ENCODE data around the gene OXCT1.

OXCT1 gene

DNA sequence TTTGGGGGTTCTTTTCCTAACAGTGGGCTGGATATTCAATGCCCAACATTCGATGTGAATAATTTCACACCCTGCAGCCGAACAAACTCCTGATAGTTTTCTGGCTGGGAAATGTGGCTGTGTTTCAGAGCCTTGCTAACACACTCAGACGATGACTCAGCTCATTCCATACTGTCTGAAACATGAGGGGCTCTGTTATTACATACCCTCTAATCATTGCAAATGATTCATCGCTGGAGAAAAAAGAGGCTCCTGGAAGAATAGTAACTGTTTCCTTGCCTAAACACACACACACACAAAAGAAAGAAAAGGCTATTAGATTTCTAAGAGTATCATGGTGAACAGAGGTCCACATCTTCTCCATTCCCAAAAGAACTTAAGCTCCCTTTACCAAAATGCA, 75.8 kb downstream of the OXCT1 start:
- peak overlapping the region; percentile 43 to 74 for H3K27ac ChIP-seq
- no peak overlapping the region for H3K4me3 ChIP-seq
- TF ChIP-seq, protein P1, sequence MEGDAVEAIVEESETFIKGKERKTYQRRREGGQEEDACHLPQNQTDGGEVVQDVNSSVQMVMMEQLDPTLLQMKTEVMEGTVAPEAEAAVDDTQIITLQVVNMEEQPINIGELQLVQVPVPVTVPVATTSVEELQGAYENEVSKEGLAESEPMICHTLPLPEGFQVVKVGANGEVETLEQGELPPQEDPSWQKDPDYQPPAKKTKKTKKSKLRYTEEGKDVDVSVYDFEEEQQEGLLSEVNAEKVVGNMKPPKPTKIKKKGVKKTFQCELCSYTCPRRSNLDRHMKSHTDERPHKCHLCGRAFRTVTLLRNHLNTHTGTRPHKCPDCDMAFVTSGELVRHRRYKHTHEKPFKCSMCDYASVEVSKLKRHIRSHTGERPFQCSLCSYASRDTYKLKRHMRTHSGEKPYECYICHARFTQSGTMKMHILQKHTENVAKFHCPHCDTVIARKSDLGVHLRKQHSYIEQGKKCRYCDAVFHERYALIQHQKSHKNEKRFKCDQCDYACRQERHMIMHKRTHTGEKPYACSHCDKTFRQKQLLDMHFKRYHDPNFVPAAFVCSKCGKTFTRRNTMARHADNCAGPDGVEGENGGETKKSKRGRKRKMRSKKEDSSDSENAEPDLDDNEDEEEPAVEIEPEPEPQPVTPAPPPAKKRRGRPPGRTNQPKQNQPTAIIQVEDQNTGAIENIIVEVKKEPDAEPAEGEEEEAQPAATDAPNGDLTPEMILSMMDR (IDR thresholded peaks at IDR 0.05) = no peak
- DNase-seq (ENCODE audit: low spot score) = no peak

DNA sequence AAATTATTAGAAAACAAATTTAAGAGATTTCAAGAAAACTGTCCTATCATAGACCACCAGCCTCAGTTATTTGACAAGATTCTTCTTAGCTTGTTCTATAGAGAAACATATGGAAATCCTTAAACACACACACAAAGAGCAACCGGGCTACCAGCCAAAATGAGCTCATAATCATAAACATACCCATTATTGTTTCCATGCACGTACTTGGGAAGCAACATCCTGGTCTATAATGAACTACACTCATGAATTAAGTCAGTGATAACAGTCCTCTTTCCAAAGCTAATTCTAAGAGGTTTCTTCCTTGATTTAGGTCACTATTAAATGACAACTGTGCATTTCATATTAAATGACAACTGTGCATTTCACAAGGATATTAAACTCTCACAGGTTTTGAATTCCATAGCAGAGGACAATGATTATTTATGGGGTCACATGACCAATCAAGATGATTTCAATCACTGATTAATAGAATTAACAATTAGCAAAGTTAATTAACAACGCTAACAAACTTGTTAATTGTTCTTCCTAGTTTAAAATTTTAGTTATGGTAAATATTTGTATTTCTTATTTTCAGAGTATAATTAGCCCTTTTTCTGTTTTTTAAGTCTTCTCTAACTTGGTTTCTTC, 77.0 kb downstream of the OXCT1 start:
- no peak overlapping the region for H3K27ac ChIP-seq
- DNase-seq (ENCODE audit: low spot score) = no peak
- no peak overlapping the region for H3K4me3 ChIP-seq
- TF ChIP-seq, protein P1 (IDR thresholded peaks at IDR 0.05) = no peak

DNA sequence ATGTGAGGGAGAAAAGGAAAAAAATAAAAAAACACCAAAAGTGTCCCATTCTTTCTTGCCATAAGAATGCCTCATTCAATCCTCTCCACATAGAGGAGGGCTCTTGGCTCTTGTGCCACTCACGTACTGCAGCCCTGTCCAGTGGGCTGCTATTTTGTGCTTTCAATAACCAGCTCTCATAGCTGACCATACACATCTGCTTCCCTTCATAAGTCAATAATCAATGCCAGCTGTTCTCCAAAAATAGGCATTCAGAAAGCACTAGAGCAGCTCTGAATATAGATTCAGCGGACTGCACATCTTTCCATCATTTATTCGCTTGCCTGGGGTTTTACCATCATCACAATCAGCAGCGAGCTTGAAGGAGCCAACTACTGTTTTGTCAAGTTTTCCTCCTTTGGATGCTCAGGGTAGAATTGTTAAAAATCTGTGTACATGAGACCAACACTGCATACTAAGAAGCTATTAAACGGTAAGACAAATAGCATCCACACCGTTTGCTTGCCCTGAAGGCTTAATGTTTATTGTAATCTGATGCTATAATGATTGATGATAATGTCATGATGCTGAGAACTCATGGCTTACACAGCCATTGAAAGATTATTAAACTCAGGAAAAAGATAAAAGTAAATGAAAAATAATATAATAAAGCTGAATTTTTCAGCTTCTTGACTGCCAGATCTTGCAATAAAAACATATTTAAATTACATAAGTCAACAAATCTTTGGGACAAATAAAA, 80.0 kb downstream of the OXCT1 start:
- TF ChIP-seq, protein P1 (IDR thresholded peaks at IDR 0.05) = no peak
- Histone ChIP-seq H3K4me3 (no peak overlapping the region), H3K27ac (peak overlapping the region; percentile 17 to 51)
- DNase-seq (ENCODE audit: low spot score) = no peak

DNA sequence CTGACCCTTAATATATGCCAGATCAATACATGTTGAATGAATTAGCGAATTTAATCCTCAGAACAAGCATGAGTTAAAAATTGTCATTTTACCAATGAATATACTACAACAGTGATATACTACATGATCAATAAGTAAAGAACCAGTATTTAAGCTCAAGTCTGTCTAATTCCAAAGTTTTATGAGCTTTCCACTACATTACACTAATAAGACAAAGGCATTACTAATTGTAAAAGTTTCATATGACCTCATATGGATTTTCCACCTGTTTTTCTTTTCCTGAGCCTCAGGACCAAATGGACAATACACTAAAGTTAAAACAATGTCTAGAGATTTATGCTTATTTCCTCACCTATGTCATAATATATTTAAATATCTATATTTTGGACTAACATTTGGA, 80.8 kb downstream of the OXCT1 start:
- no peak for DNase-seq (ENCODE audit: low spot score)
- peak overlapping the region; percentile 17 for H3K4me3 ChIP-seq
- H3K27ac ChIP-seq = peak overlapping the region; percentile 17 to 59
- TF ChIP-seq, protein P1 (IDR thresholded peaks at IDR 0.05) = no peak

DNA sequence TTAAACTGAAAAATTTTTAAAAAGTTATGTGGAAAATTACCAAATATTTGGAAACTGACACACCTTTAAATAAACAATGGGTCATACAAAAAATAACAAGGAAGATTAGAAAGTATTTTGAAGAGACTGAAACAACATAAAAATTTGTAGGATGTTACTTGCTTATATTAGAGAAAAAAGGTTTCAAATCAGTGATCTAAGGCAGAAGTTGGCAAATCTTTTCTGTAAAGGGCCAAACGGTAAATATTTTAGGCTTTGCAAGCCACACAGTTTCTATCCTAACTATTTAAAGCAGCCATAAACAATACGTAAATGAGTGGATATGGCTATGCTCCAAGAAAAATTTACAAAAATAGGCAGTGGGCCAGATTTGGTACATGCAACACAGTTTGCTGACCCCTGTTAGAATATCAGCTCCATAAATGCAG, 81.3 kb downstream of the OXCT1 start:
- DNase-seq (ENCODE audit: low spot score) = no peak
- Histone ChIP-seq H3K4me3 (peak overlapping the region; percentile 17), H3K27ac (peak overlapping the region; percentile 11 to 59)
- TF ChIP-seq, protein P1 (IDR thresholded peaks at IDR 0.05) = no peak

DNA sequence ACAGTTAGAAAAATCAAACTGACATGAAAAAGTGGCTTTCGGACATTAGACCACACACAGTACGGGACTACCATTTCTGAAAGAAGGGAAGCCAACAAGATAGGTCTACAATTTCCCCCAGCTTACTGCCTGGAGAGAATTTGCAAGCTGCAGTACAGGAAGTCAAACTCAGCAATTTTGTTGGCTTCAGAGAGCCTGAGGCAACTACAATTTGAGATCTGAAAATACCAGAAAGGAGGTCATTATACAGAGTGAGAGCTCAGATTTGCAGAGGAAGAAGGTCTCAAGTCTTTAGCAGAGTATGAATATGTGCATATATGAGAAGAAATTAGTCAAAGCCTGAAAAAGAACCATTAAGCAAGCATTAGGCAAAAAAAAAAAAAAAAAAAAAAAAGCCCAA, 83.0 kb downstream of the OXCT1 start:
- Histone ChIP-seq H3K4me3 (no peak overlapping the region), H3K27ac (no peak overlapping the region)
- DNase-seq (ENCODE audit: low spot score) = no peak
- TF ChIP-seq, protein P1 (IDR thresholded peaks at IDR 0.05) = no peak

DNA sequence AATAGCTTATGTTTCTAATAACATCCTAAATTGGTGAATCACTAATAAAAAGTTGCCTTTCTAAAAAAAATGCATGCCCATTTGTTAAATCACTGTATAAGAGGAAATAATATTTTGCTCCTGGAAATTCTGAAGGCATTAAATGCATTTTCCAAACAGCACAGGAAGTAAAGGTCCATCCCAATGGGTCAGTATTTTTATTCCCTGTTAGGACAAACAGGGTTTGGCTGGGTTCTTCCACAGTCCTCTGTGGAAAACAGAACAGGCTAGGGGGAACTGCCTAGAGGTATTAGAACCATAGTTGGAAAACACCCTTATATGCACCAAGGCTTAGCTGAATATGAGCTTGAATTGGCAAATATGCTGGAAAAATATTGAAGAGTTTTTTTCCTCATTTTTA, 85.2 kb downstream of the OXCT1 start:
- DNase-seq (ENCODE audit: low spot score) = no peak
- no peak overlapping the region for H3K4me3 ChIP-seq
- H3K27ac ChIP-seq = no peak overlapping the region
- TF ChIP-seq, protein P1 (IDR thresholded peaks at IDR 0.05) = no peak

All from coronary artery (tissue), 2 donors.